ENCODE results near the gene UBL3.
A peak's percentile ranks its signal among the peaks of the same experiment; 100 is the strongest.

The UBL3 gene

DNA sequence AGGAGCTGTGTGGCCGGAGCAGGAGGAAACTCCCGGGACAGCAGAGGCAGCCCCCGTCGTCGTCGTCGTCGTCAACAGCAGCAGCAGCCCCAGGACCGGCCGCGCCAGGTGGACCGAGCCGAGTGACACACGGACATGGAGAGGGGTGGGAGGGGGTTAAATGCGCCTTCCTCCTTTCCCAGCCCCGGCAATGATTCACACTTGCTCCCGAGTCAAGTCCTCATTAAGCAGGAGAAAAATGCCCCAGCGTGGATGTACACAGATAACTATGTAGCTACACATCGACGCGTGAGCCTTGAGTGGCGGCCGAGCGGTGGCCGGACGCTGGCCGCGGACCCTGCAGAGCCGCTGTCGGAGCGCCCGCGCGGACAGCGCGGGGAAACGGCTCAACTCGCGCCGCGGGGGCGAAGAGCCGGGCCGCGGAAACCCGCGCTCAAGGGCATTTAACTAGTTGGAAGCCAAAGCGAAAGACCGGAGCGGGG, 645 bp downstream of the UBL3 start:
- peak overlapping the region; percentile 92 for H3K4me3 ChIP-seq (ENCODE audit: low read depth, low read length)

GRCh38 chr13:29849071-29849631, 1.3 kb downstream of the UBL3 start:
- TF ChIP-seq, protein P1, sequence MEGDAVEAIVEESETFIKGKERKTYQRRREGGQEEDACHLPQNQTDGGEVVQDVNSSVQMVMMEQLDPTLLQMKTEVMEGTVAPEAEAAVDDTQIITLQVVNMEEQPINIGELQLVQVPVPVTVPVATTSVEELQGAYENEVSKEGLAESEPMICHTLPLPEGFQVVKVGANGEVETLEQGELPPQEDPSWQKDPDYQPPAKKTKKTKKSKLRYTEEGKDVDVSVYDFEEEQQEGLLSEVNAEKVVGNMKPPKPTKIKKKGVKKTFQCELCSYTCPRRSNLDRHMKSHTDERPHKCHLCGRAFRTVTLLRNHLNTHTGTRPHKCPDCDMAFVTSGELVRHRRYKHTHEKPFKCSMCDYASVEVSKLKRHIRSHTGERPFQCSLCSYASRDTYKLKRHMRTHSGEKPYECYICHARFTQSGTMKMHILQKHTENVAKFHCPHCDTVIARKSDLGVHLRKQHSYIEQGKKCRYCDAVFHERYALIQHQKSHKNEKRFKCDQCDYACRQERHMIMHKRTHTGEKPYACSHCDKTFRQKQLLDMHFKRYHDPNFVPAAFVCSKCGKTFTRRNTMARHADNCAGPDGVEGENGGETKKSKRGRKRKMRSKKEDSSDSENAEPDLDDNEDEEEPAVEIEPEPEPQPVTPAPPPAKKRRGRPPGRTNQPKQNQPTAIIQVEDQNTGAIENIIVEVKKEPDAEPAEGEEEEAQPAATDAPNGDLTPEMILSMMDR (IDR thresholded peaks at IDR 0.05; ENCODE audit: borderline replicate concordance, insufficient read depth, low read depth, low read length): no peak
- peak overlapping the region; percentile 92 for H3K4me3 ChIP-seq (ENCODE audit: low read depth, low read length)

More for the DNA sequence above, 645 bp downstream of the UBL3 start:
- TF ChIP-seq, protein P1 (IDR thresholded peaks at IDR 0.05; ENCODE audit: borderline replicate concordance, insufficient read depth, low read depth, low read length): no peak

DNA sequence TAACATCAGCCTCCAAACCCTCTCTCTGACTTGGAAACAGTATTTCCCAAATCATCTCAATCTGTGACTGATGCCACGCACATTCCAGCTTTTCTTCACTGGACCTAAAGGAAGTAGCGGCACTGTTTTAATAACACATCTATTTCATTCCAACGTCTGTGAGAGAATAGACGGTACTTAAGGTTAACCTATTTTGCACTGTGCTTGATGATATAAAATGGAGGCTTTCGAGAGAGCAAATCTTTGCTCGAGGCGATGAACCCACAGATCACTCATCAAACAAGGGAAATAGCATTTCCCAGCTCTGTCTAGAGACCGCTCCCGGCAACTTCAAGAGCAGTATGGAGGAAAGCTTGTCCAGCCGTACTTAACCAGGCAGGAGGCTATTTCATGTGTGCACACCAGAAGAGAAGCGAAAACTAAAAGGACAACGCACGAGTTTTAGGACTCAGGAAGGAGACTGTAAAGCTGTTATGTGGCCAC, 2.9 kb downstream of the UBL3 start:
- TF ChIP-seq, protein P1 (IDR thresholded peaks at IDR 0.05; ENCODE audit: borderline replicate concordance, insufficient read depth, low read depth, low read length): no peak
- peak overlapping the region; percentile 56 for H3K4me3 ChIP-seq (ENCODE audit: low read depth, low read length)

DNA sequence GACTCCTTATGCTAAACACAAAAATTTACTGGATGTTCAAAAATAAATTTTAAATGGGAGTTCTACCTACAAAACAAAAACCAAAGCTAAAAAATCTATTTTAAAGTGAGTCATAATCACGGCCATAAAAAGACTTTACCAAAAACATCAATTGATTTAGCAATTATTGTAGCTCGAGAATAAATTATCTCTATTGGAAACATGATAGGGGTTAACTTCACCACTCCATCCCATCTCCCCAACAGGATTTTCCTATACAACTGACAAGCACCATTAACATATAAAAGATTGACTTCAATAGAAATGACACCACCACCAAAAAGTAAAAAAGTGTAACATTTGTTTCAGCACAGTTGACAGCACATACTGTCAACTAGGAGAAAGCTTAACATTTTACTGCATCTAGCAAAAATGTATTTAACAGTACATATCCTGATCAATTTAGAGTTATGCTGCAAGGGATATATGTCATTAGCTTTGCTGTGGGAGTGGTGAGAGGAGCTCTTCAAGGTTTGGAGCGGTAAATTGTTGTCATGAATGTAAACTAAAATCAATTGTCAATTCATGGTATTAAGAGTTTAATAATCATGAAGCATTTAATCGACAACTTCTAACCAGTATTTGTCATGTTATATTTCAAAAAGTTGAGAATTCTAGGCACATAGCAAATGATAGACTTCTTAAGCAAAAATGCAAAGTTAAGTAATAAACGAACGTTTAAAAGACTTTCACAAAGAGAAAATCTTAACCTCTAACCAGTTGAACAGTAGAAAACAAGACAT, 3.8 kb downstream of the UBL3 start:
- no peak overlapping the region for H3K4me3 ChIP-seq (ENCODE audit: low read depth, low read length)
- TF ChIP-seq, protein P1 (IDR thresholded peaks at IDR 0.05; ENCODE audit: borderline replicate concordance, insufficient read depth, low read depth, low read length): no peak

- TF ChIP-seq, protein P1 (IDR thresholded peaks at IDR 0.05; ENCODE audit: borderline replicate concordance, insufficient read depth, low read depth, low read length): no peak
- H3K4me3 ChIP-seq (ENCODE audit: low read depth, low read length): no peak overlapping the region
These were observed 4.9 kb downstream of the UBL3 start for GRCh38 chr13:29845440-29846056.

- no peak overlapping the region for H3K4me3 ChIP-seq (ENCODE audit: low read depth, low read length)
- TF ChIP-seq, protein P1 (IDR thresholded peaks at IDR 0.05; ENCODE audit: borderline replicate concordance, insufficient read depth, low read depth, low read length): no peak
These were observed 6.0 kb downstream of the UBL3 start for GRCh38 chr13:29844441-29844840.
